K562 (cell line): ENCODE data around the gene HIP1R. TPM values are rescaled to one million over a fixed set of nuclear protein-coding genes. Genes with fewer than 3 reads are reported as not detected.
A peak's percentile ranks its signal among the peaks of the same experiment; 100 is the strongest.

Experiments
- ATAC-seq: fragments of 200-7000 bp; cut with Tn5 transposase; 3 replicates; pipeline ENCODE4 v1.9.1; 2020; ENCODE audit warnings: moderate library complexity
- BruUV-seq: library from RNA; stranded (reverse); fragments of 400-500 nt; replicated peaks from 2 replicates; lab custom pipeline; 2021; lab: Mats Ljungman, UMichigan
- CTCF ChIA-PET: fragments of 300-600 bp; formaldehyde crosslinking; extraction: SDS; loops from one replicate; lab custom pipeline; 2021; ENCODE audit warnings: low intra/inter-chr PET ratio; lab: Yijun Ruan, JAX
- POLR2A ChIA-PET: fragments of 300-600, 350-650 bp; sonication (Branson Sonifier 250); formaldehyde crosslinking; extraction: SDS; loops from one replicate; lab custom pipeline; 2021; ENCODE audit warnings: antibody characterized with exemption, inconsistent platforms; lab: Yijun Ruan, JAX
- DNase-seq, 4 experiments: peaks; one replicate each; pipeline versions ENCODE4 v3.0.0 to v3.0.0-alpha.2; 2011 to 2018; ENCODE audit warnings: low spot score in 3 of 4, mixed read lengths in 3 of 4; ENCODE audit errors: extremely low read depth in 1 of 4
- FAIRE-seq: peaks from 2 replicates; lab custom pipeline; 2011; peaks lifted over from hg19 to GRCh38; lab: Jason Lieb, UNC
- H2AFZ ChIP-seq: 2 replicates; pipeline ENCODE4 v1.6.0; 2011; ENCODE audit warnings: low read depth, low read length, control low read depth, inconsistent platforms
- H3K27ac ChIP-seq: fragments of 200-600 bp; 3 replicates; pipeline ENCODE4 v1.8.0; 2011; ENCODE audit warnings: low read depth, mild to moderate bottlenecking, control low read depth, inconsistent platforms, low read length, moderate library complexity, mixed read lengths; ENCODE audit errors: extremely low read depth
- H3K27me3 ChIP-seq, 2 experiments: fragments of 300-600 bp in 1 of 2; 2 replicates in 1 of 2; 3 replicates in 1 of 2; pipeline versions ENCODE4 v1.6.0 to v1.8.0; 2011; ENCODE audit warnings: inconsistent platforms in 2 of 2, low read length in 2 of 2, mild to moderate bottlenecking in 1 of 2, mixed read lengths in 1 of 2, moderate library complexity in 1 of 2; ENCODE audit not compliant: control insufficient read depth in 2 of 2, insufficient read depth in 2 of 2
- H3K36me3 ChIP-seq: fragments of 300-600 bp; 3 replicates; pipeline ENCODE4 v1.8.0; 2011; ENCODE audit warnings: mild to moderate bottlenecking, low read length, inconsistent platforms; ENCODE audit not compliant: control insufficient read depth, insufficient read depth
- H3K4me1 ChIP-seq, 2 experiments: fragments of 200-600 bp in 1 of 2; replicated peaks in 1 of 2; 2 replicates in 1 of 2; 3 replicates in 1 of 2; pipeline versions ENCODE4 v1.5.1 to v1.8.0; 2011; ENCODE audit warnings: inconsistent platforms in 2 of 2, low read length in 2 of 2, mild to moderate bottlenecking in 1 of 2, mixed read lengths in 1 of 2, moderate library complexity in 1 of 2; ENCODE audit not compliant: control insufficient read depth in 2 of 2, insufficient read depth in 2 of 2
- H3K4me2 ChIP-seq: 2 replicates; pipeline ENCODE4 v1.6.1; 2011; ENCODE audit warnings: low read length, control low read depth, inconsistent platforms, mixed read lengths; ENCODE audit not compliant: insufficient read depth
- H3K4me3 ChIP-seq: fragments of 200-600 bp; sonication (generic), shearing (Covaris generic); 2 replicates; pipeline ENCODE4 v1.5.1; 2016; ENCODE audit warnings: control low read depth, inconsistent platforms
- H3K79me2 ChIP-seq: fragments of 200-600 bp; 3 replicates; pipeline ENCODE4 v1.8.0; 2011; ENCODE audit warnings: low read length, inconsistent platforms; ENCODE audit not compliant: control insufficient read depth, insufficient read depth
- H3K9ac ChIP-seq, 2 experiments: 2 replicates each; pipeline versions ENCODE4 v1.6.0 to v1.6.1; 2011; ENCODE audit warnings: low read depth in 2 of 2, low read length in 2 of 2, control low read depth in 1 of 2, inconsistent platforms in 1 of 2, mild to moderate bottlenecking in 1 of 2, mixed read lengths in 1 of 2; ENCODE audit not compliant: insufficient read depth in 1 of 2
- H3K9me1 ChIP-seq: one replicate; pipeline ENCODE4 v1.6.0; 2011; ENCODE audit warnings: inconsistent platforms, mild to moderate bottlenecking, low read length, moderate library complexity; ENCODE audit not compliant: control insufficient read depth, insufficient read depth
- H3K9me3 ChIP-seq: replicated peaks from 2 replicates; pipeline ENCODE4 v1.5.1; 2011; ENCODE audit warnings: low read depth, low read length, inconsistent platforms; ENCODE audit not compliant: control insufficient read depth, insufficient read depth
- H4K20me1 ChIP-seq: replicated peaks from 2 replicates; pipeline ENCODE4 v1.6.1; 2011; ENCODE audit warnings: low read length, inconsistent platforms, mixed read lengths; ENCODE audit not compliant: control insufficient read depth, insufficient read depth
- DMBX1 ChIP-seq: fragments of 250-450 bp; sonication (Bioruptor Pico); IDR thresholded peaks from 2 replicates; pipeline ENCODE4 v1.8.0; 2022; ENCODE audit warnings: inconsistent platforms, mild to moderate bottlenecking, moderate library complexity, borderline replicate concordance
- DPF2 ChIP-seq: fragments of 450-650 bp; IDR thresholded peaks from 2 replicates; pipeline ENCODE4 v1.6.1; 2016
- EP300 ChIP-seq: IDR thresholded peaks from 2 replicates; pipeline ENCODE4 v1.6.1; 2012; ENCODE audit warnings: low read length, improper control_type of control experiment
- ETS2 ChIP-seq: IDR thresholded peaks from 2 replicates; pipeline ENCODE4 v1.6.1; 2016; ENCODE audit warnings: borderline replicate concordance, missing genetic modification characterization, mild to moderate bottlenecking, moderate library complexity, missing compliant biosample characterization; ENCODE audit not compliant: poor library complexity, severe bottlenecking
- HNRNPL ChIP-seq: fragments of 200-400 bp; formaldehyde crosslinking; IDR thresholded peaks from 2 replicates; pipeline ENCODE4 v1.6.1; 2017; ENCODE audit warnings: low read depth, mild to moderate bottlenecking, low read length
- KDM4B ChIP-seq, 2 experiments: fragments of 450-650 bp in 1 of 2; sonication (generic) in 1 of 2; IDR thresholded peaks; 2 replicates each; pipeline ENCODE4 v1.6.1; 2016 to 2017; ENCODE audit warnings: borderline replicate concordance in 2 of 2, antibody characterized with exemption in 1 of 2, low read depth in 1 of 2, mild to moderate bottlenecking in 1 of 2
- L3MBTL2 ChIP-seq: fragments of 450-650 bp; IDR thresholded peaks from 2 replicates; pipeline ENCODE4 v1.6.1; 2016; ENCODE audit warnings: mild to moderate bottlenecking, moderate library complexity
- MTA3 ChIP-seq: fragments of 450-650 bp; formaldehyde crosslinking; IDR thresholded peaks from 2 replicates; pipeline ENCODE4 v1.6.1; 2017; ENCODE audit warnings: mild to moderate bottlenecking, borderline replicate concordance
- MYNN ChIP-seq, 2 experiments: sonication (generic); formaldehyde crosslinking in 1 of 2; IDR thresholded peaks; 2 replicates each; pipeline versions ENCODE4 v1.5.0 to v1.6.1; 2016 to 2020; ENCODE audit warnings: antibody characterized with exemption in 1 of 2, missing genetic modification reagents in 1 of 2
- POLR2AphosphoS5 ChIP-seq: IDR thresholded peaks from 2 replicates; pipeline ENCODE4 v1.6.1; 2011; ENCODE audit warnings: mild to moderate bottlenecking, low read depth, low read length, moderate library complexity; ENCODE audit not compliant: control insufficient read depth, insufficient read depth
- SIRT6 ChIP-seq: IDR thresholded peaks from one replicate; pipeline ENCODE4 v1.6.1; 2012; ENCODE audit warnings: low read depth, mild to moderate bottlenecking, control low read depth, inconsistent platforms, low read length, moderate library complexity
- SMAD4 ChIP-seq: fragments of 250-450 bp; sonication (Bioruptor Pico); conservative IDR thresholded peaks from 2 replicates; pipeline ENCODE4 v1.8.0; 2021; ENCODE audit warnings: inconsistent platforms, mild to moderate bottlenecking, moderate library complexity
- TAL1 ChIP-seq: fragments of 450-650 bp; IDR thresholded peaks from 2 replicates; pipeline ENCODE4 v1.6.1; 2016; ENCODE audit warnings: mild to moderate bottlenecking
- TCF3 ChIP-seq: sonication (generic); formaldehyde crosslinking; IDR thresholded peaks from 2 replicates; pipeline ENCODE4 v1.4.0; 2020; ENCODE audit warnings: mild to moderate bottlenecking, missing genetic modification reagents
- TFAP4 ChIP-seq: sonication (generic); formaldehyde crosslinking; IDR thresholded peaks from 2 replicates; pipeline ENCODE4 v1.8.0; 2022; ENCODE audit warnings: missing genetic modification reagents, mild to moderate bottlenecking, moderate library complexity, borderline replicate concordance
- TOE1 ChIP-seq, 2 experiments: fragments of 450-650 bp in 1 of 2; sonication (generic) in 1 of 2; formaldehyde crosslinking in 1 of 2; IDR thresholded peaks; 2 replicates each; pipeline versions ENCODE4 v1.7.1 to v1.8.0; 2016 to 2022; ENCODE audit warnings: borderline replicate concordance in 2 of 2, mild to moderate bottlenecking in 2 of 2, antibody characterized with exemption in 1 of 2, inconsistent platforms in 1 of 2, low read depth in 1 of 2, missing genetic modification reagents in 1 of 2, moderate library complexity in 1 of 2
- ZBTB2 ChIP-seq: fragments of 450-650 bp; IDR thresholded peaks from 2 replicates; pipeline ENCODE4 v1.6.1; 2016; ENCODE audit warnings: antibody characterized with exemption
- ZNF263 ChIP-seq: sonication (generic); formaldehyde crosslinking; IDR thresholded peaks from 2 replicates; pipeline ENCODE4 v1.8.0; 2022; ENCODE audit warnings: mild to moderate bottlenecking, missing genetic modification reagents, borderline replicate concordance
- WGBS: fragments of 100-300 bp; shearing (Covaris generic); methylation state at CpG from one replicate; pipeline ENCODE4 v1.1.6; 2016; ENCODE audit warnings: low coverage, mixed read lengths; ENCODE audit not compliant: insufficient coverage; ENCODE audit errors: missing lambda C conversion rate; 5-methylcytosine and 5-hydroxymethylcytosine counted together
- in situ Hi-C: fragments of 300-500 bp; cut with MboI; formaldehyde crosslinking; loops from 4 replicates; pipeline ENCODE4 v1.15.0; 2018; ENCODE audit warnings: inconsistent platforms, mixed read lengths
- intact Hi-C: fragments of 100-400 bp; cut with micrococcal nuclease; formaldehyde crosslinking; loops from 2 replicates; pipeline ENCODE4 v1.14.2; 2022
- polyA plus RNA-seq, 8 experiments: library from polyadenylated mRNA; depleted of rRNA in 4 of 8; stranded (reverse) in 5 of 8; unstranded in 3 of 8; fragments of >200 nt; fragmentation: Nextera tagmentation in 2 of 8; fragmentation: Illumina TruSeq in 1 of 8; extraction: Ambion mirVana in 2 of 8; extraction: Trizol in 1 of 8; gene quantifications; 2 replicates each; pipeline versions ENCODE4 v1.2.1 to v1.2.3, GENCODE V29; 2011 to 2014; ENCODE audit warnings: inconsistent platforms in 1 of 8, missing spikeins in 1 of 8
- total RNA-seq, 7 experiments: library from RNA; depleted of rRNA in 6 of 7; stranded (reverse); fragments of >200 nt in 6 of 7; fragmentation: Illumina TruSeq in 2 of 7; extraction: Trizol in 2 of 7; gene quantifications; 2 replicates each; pipeline versions ENCODE4 v1.2.1 to v1.2.3, GENCODE V29; 2011 to 2021; ENCODE audit warnings: low replicate concordance in 1 of 7

HIP1R gene
- total and polyA plus RNA-seq, 9 of the 15 experiments (the other 6 are each of a cell fraction or from before 2014, with no cell fraction given), result 0.15 to 31.0 (median 14.2) TPM

GRCh38 chr12:122894193-122895121 lies 59.2 kb downstream of the HIP1R start:
- Histone ChIP-seq H3K27ac (peak overlapping the region; percentile 92), H3K36me3 (peaks cover 18% of the 10 kb centered on the region; the same call in 2 of the 3 replicates), H3K9me1 (no peaks in the 10 kb centered on the region), H3K9ac (peak overlapping the region; percentile 95 to 96), H2AFZ (no peak overlapping the region; the same call in 1 of the 2 replicates), H3K9me3 (no peaks in the 10 kb centered on the region), H4K20me1 (peaks cover 19% of the 10 kb centered on the region; the same call in 1 of the 2 replicates), H3K4me3 (peak overlapping the region; percentile 86), H3K27me3 (no peaks in the 10 kb centered on the region), H3K4me2 (peak overlapping the region; percentile 92), H3K79me2 (peaks cover 65% of the 10 kb centered on the region), H3K4me1 (peaks cover 18 to 49% of the 10 kb centered on the region in 2 experiments)
- in situ Hi-C loops, result no loop called here
- BruUV-seq, result no TSS peak
- ATAC-seq (peak; percentile 56), DNase-seq (peak in 2 of 4 experiments; percentile 60 to 69), FAIRE-seq (peak; percentile 67)
- 2% methylated on average over 15 of the region's 15 CpGs for WGBS
- ChIA-PET CTCF (no interaction called here), POLR2A (interaction anchor here (0.5 to 1.8 kb wide), 7 partner anchors 8 to 1598 kb away, joined by 3 to 6 read pairs (median 4); no protein-coding TSS in a partner anchor)
- intact Hi-C loops, result no loop called here
- TF ChIP-seq POLR2AphosphoS5 (peak; percentile 70; the same call in 1 of the 2 replicates), L3MBTL2 (peak; percentile 96), KDM4B (IDR thresholded peaks at IDR 0.05; ENCODE audit: borderline replicate concordance in 2 of 2, low read depth in 1 of 2) (no peak), EP300 (peak; percentile 45; the same call in 1 of the 2 replicates), TFAP4 (CRISPR knock-in tag) (peak; percentile 28; the same call in 1 of the 2 replicates), HNRNPL (0 out of 2 replicates have a peak, but pooled peaks have one; percentile 69), TOE1 (IDR thresholded peaks at IDR 0.05; ENCODE audit: borderline replicate concordance) (no peak), TOE1 (CRISPR knock-in tag; IDR thresholded peaks at IDR 0.05; ENCODE audit: borderline replicate concordance, low read depth) (no peak), DPF2 (peak; percentile 68), SIRT6 (no peak), DMBX1 (peak; percentile 72), ZBTB2 (0 out of 2 replicates have a peak, but pooled peaks have one; percentile 23), MTA3 (0 out of 2 replicates have a peak, but pooled peaks have one; percentile 9), TAL1 (peak; percentile 46), SMAD4 (CRISPR knock-in tag) (peak; percentile 30; the same call in 1 of the 2 replicates), MYNN (IDR thresholded peaks at IDR 0.05) (0 out of 2 replicates have a peak, but pooled peaks have one; percentile 42), MYNN (CRISPR knock-in tag; IDR thresholded peaks at IDR 0.05) (no peak), ETS2 (tag) (no peak), ZNF263 (CRISPR knock-in tag) (peak; percentile 88), TCF3 (CRISPR knock-in tag) (peak; percentile 79)
